Prostate gland (tissue), 2 donors: ENCODE results near the gene SLC15A2.

Experiments used
- CTCF ChIP-seq, 4 experiments: fragments of 200-600 bp in 2 of 4; fragments of 450-650 bp in 2 of 4; sonication (generic) in 2 of 4; IDR thresholded peaks; 1 replicate in 3 of 4; 2 replicates in 1 of 4; pipeline ENCODE4 v1.5.1; 2016 to 2019; ENCODE audit warnings: antibody characterized with exemption in 4 of 4, mild to moderate bottlenecking in 2 of 4, moderate library complexity in 2 of 4
- POLR2A ChIP-seq: fragments of 450-650 bp; IDR thresholded peaks from one replicate; pipeline ENCODE4 v1.6.1; 2016; ENCODE audit warnings: antibody characterized with exemption, mild to moderate bottlenecking

GRCh38 chr3:121988146-121988545, 93.9 kb downstream of the SLC15A2 start:
- TF ChIP-seq CTCF (IDR thresholded peaks at IDR 0.05) (no peak), POLR2A (no peak)
